Suprapubic skin (tissue), 4 donors: ENCODE measurements around the gene EPC1.

Experiments
- CTCF ChIP-seq, 2 donors: fragments of 200-600 bp in 1 of 2; fragments of 450-650 bp in 1 of 2; sonication (generic) in 1 of 2; IDR thresholded peaks; one replicate each; pipeline ENCODE4 v1.5.1; 2016 to 2019; ENCODE audit warnings: antibody characterized with exemption in 2 of 2, mild to moderate bottlenecking in 1 of 2, moderate library complexity in 1 of 2
- EP300 ChIP-seq: sonication (generic); formaldehyde crosslinking; IDR thresholded peaks from one replicate; pipeline ENCODE4 v1.6.1; 2017; ENCODE audit warnings: antibody characterized with exemption
- POLR2A ChIP-seq, 2 donors: fragments of 450-650 bp; IDR thresholded peaks; one replicate each; pipeline ENCODE4 v1.6.1; 2017; ENCODE audit warnings: antibody characterized with exemption in 2 of 2, mild to moderate bottlenecking in 2 of 2, moderate library complexity in 2 of 2
- POLR2AphosphoS5 ChIP-seq, 3 donors: sonication (generic); formaldehyde crosslinking; IDR thresholded peaks; one replicate each; pipeline ENCODE4 v1.6.1; 2017; ENCODE audit warnings: antibody characterized with exemption in 3 of 3

- TF ChIP-seq EP300 (no peak), CTCF (IDR thresholded peaks at IDR 0.05) (no peak), POLR2AphosphoS5 (IDR thresholded peaks at IDR 0.05) (peak; percentile 46 to 88 (median 84)), POLR2A (IDR thresholded peaks at IDR 0.05) (peak; percentile 68 to 94)
Observed at GRCh38 chr10:32346551-32347362, at the start of gene EPC1.
